Caco-2 (cell line): Measurements from ENCODE around the gene PLXNA2. TPM values are rescaled to one million over a fixed set of nuclear protein-coding genes. Genes with fewer than 3 reads are reported as not detected.

Experiments
- BruUV-seq: library from RNA; stranded (reverse); fragments of 400-500 nt; replicated peaks from 2 replicates; lab custom pipeline; 2021; lab: Mats Ljungman, UMichigan
- CTCF ChIA-PET: fragments of 300-600 bp; sonication (Branson Sonifier 250); formaldehyde crosslinking; loops from one replicate; lab custom pipeline; 2022; ENCODE audit warnings: antibody characterized with exemption; lab: Charles Lee
- POLR2A ChIA-PET: fragments of 300-600 bp; sonication (Branson Sonifier 250); formaldehyde crosslinking; loops from one replicate; lab custom pipeline; 2022; ENCODE audit warnings: antibody characterized with exemption; lab: Charles Lee
- DNase-seq, 2 experiments: peaks; one replicate each; pipeline versions ENCODE4 v3.0.0 to v3.0.0-alpha.2; 2020 to 2022
- H3K27me3 ChIP-seq: replicated peaks from 2 replicates; pipeline ENCODE4 v1.6.0; 2011; ENCODE audit warnings: low read length; ENCODE audit not compliant: control insufficient read depth, insufficient read depth
- H3K36me3 ChIP-seq: 2 replicates; pipeline ENCODE4 v1.5.1; 2011; ENCODE audit warnings: low read length; ENCODE audit not compliant: control insufficient read depth, insufficient read depth
- H3K4me1 ChIP-seq: fragments of 250-450 bp; sonication (Bioruptor Pico); 2 replicates; pipeline ENCODE4 v1.5.1; 2020; ENCODE audit warnings: mild to moderate bottlenecking
- H3K4me3 ChIP-seq: 2 replicates; pipeline ENCODE4 v1.5.1; 2011; ENCODE audit warnings: low read depth, mild to moderate bottlenecking, control low read depth, low read length
- H3K9me3 ChIP-seq: fragments of 250-450 bp; sonication (Bioruptor Pico); 2 replicates; pipeline ENCODE4 v1.5.1; 2020; ENCODE audit warnings: mild to moderate bottlenecking, moderate library complexity
- H3K27ac Mint-ChIP-seq: one replicate; pipeline ENCODE4 v1.8.0; 2022; ENCODE audit warnings: mixed read lengths; ENCODE audit not compliant: unreplicated experiment
- H3K27me3 Mint-ChIP-seq: one replicate; pipeline ENCODE4 v1.8.0; 2022; ENCODE audit warnings: mixed read lengths; ENCODE audit not compliant: insufficient read depth, unreplicated experiment
- H3K36me3 Mint-ChIP-seq: one replicate; pipeline ENCODE4 v1.8.0; 2022; ENCODE audit warnings: mild to moderate bottlenecking, mixed read lengths; ENCODE audit not compliant: insufficient read depth, unreplicated experiment
- H3K4me1 Mint-ChIP-seq: one replicate; pipeline ENCODE4 v1.8.0; 2022; ENCODE audit warnings: low read depth, mixed read lengths; ENCODE audit not compliant: unreplicated experiment
- H3K4me3 Mint-ChIP-seq: one replicate; pipeline ENCODE4 v1.8.0; 2022; ENCODE audit warnings: mild to moderate bottlenecking, moderate library complexity, mixed read lengths; ENCODE audit not compliant: unreplicated experiment
- H3K9me3 Mint-ChIP-seq: one replicate; pipeline ENCODE4 v1.8.0; 2022; ENCODE audit warnings: mixed read lengths; ENCODE audit not compliant: unreplicated experiment
- intact Hi-C: fragments of 100-400 bp; cut with micrococcal nuclease; formaldehyde crosslinking; loops from one replicate; pipeline ENCODE4 v1.10.0; 2022; ENCODE audit not compliant: unreplicated experiment
- total RNA-seq: library from RNA; stranded (reverse); gene quantifications from 2 replicates; pipeline ENCODE4 v1.2.3, GENCODE V29; 2022
- TF ChIP-seq, protein P1 (sequence below), 2 experiments: fragments of 200-600 bp in 1 of 2; IDR thresholded peaks; 1 replicate in 1 of 2; 2 replicates in 1 of 2; pipeline versions ENCODE4 v1.5.1 to v1.8.0; 2011 to 2022; ENCODE audit warnings: antibody characterized with exemption in 1 of 2, control low read depth in 1 of 2, inconsistent platforms in 1 of 2, low read depth in 1 of 2, low read length in 1 of 2, mild to moderate bottlenecking in 1 of 2, moderate library complexity in 1 of 2; ENCODE audit not compliant: insufficient read depth in 1 of 2, severe bottlenecking in 1 of 2, unreplicated experiment in 1 of 2

The PLXNA2 gene
- total RNA-seq, 1 experiment from 2014 or later = 3.2 TPM

DNA sequence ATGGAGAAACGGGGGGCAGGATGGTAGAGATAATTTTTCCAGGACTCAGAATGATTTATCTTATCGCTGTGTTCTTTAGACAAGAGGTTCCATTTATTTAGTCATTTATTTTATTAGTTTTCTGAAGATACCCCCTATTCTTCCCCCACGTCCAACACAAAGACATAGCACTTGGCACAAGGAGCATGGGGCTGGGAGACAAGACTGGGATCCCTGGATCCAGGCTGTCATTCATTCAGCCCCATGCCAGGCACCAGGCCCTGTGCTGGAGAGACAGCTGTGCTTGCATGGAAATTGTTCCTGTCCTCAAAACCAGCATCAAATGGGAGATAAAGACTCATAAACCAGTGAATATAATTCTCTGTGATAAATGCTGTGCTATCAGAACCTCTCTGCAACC, 27.1 kb upstream of the PLXNA2 start:
- POLR2A ChIA-PET = no interaction called here
- no TSS peak for BruUV-seq
- TF ChIP-seq, protein P1, sequence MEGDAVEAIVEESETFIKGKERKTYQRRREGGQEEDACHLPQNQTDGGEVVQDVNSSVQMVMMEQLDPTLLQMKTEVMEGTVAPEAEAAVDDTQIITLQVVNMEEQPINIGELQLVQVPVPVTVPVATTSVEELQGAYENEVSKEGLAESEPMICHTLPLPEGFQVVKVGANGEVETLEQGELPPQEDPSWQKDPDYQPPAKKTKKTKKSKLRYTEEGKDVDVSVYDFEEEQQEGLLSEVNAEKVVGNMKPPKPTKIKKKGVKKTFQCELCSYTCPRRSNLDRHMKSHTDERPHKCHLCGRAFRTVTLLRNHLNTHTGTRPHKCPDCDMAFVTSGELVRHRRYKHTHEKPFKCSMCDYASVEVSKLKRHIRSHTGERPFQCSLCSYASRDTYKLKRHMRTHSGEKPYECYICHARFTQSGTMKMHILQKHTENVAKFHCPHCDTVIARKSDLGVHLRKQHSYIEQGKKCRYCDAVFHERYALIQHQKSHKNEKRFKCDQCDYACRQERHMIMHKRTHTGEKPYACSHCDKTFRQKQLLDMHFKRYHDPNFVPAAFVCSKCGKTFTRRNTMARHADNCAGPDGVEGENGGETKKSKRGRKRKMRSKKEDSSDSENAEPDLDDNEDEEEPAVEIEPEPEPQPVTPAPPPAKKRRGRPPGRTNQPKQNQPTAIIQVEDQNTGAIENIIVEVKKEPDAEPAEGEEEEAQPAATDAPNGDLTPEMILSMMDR (IDR thresholded peaks at IDR 0.05; ENCODE audit: insufficient read depth in 1 of 2, low read depth in 1 of 2, low read length in 1 of 2, severe bottlenecking in 1 of 2, unreplicated experiment in 1 of 2) = no peak
- Mint-ChIP-seq H3K27ac (no peak overlapping the region), H3K4me1 (no peaks in the 10 kb centered on the region), H3K27me3 (peaks cover 40% of the 10 kb centered on the region), H3K9me3 (no peaks in the 10 kb centered on the region), H3K36me3 (no peaks in the 10 kb centered on the region), H3K4me3 (no peak overlapping the region)
- no peaks in the 10 kb centered on the region for H3K9me3 ChIP-seq
- intact Hi-C loops = loop anchor here (10.0 kb wide), 1 partner anchor 204 kb away; no protein-coding TSS in a partner anchor
- CTCF ChIA-PET = no interaction called here
- DNase-seq = no peak
- no peaks in the 10 kb centered on the region for H3K4me1 ChIP-seq
- H3K4me3 ChIP-seq = no peak overlapping the region
- peaks cover 2% of the 10 kb centered on the region for H3K27me3 ChIP-seq
- no peaks in the 10 kb centered on the region for H3K36me3 ChIP-seq

DNA sequence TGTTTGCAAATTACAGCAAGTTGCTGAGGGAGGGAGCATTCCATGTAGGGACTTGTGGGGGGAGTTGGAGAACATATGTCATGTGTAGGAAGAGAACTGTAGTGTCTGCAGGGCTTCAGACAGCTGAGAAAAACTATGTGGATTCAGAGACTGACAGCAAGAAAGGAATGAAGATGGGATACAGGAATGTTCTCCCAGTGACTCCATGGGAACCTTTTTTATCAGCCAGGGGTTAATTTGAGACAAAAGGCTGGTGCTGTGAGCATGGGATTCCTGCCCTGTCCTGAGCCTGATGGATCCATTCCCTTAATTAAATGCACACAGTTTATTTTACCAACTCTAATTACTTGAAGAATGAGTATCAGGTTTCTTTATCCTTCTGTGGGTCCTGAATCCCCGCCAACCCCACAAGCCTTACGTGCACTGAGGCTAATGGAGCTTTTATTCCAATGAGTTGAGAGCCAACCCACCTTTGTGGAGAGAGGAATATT, 26.5 kb upstream of the PLXNA2 start:
- Histone ChIP-seq H3K4me1 (no peaks in the 10 kb centered on the region), H3K9me3 (no peaks in the 10 kb centered on the region), H3K36me3 (no peaks in the 10 kb centered on the region), H3K27me3 (peaks cover 2% of the 10 kb centered on the region), H3K4me3 (no peak overlapping the region)
- POLR2A ChIA-PET = no interaction called here
- intact Hi-C loops = loop anchor here (10.0 kb wide), 1 partner anchor 204 kb away; no protein-coding TSS in a partner anchor
- no TSS peak for BruUV-seq
- Mint-ChIP-seq H3K4me1 (no peaks in the 10 kb centered on the region), H3K4me3 (no peak overlapping the region), H3K27me3 (peaks cover 34% of the 10 kb centered on the region), H3K27ac (no peak overlapping the region), H3K9me3 (no peaks in the 10 kb centered on the region), H3K36me3 (no peaks in the 10 kb centered on the region)
- TF ChIP-seq, protein P1 (IDR thresholded peaks at IDR 0.05; ENCODE audit: insufficient read depth in 1 of 2, low read depth in 1 of 2, low read length in 1 of 2, severe bottlenecking in 1 of 2, unreplicated experiment in 1 of 2) = no peak
- CTCF ChIA-PET = no interaction called here
- DNase-seq = no peak

GRCh38 chr1:208269338-208269666, 25.1 kb upstream of the PLXNA2 start:
- ChIA-PET POLR2A (no interaction called here), CTCF (interaction anchor here (0.6 kb wide), 1 partner anchor 412 kb away, joined by 5 read pairs; no protein-coding TSS in a partner anchor)
- H3K9me3 ChIP-seq = no peaks in the 10 kb centered on the region
- peaks cover 2% of the 10 kb centered on the region for H3K27me3 ChIP-seq
- H3K4me3 Mint-ChIP-seq = no peak overlapping the region
- DNase-seq = no peak
- peaks cover 32% of the 10 kb centered on the region for H3K27me3 Mint-ChIP-seq
- H3K9me3 Mint-ChIP-seq = no peaks in the 10 kb centered on the region
- H3K4me3 ChIP-seq = no peak overlapping the region
- no peaks in the 10 kb centered on the region for H3K36me3 ChIP-seq
- H3K4me1 ChIP-seq = no peaks in the 10 kb centered on the region
- intact Hi-C loops = no loop called here
- BruUV-seq = no TSS peak
- no peaks in the 10 kb centered on the region for H3K36me3 Mint-ChIP-seq
- TF ChIP-seq, protein P1 (IDR thresholded peaks at IDR 0.05; ENCODE audit: insufficient read depth in 1 of 2, low read depth in 1 of 2, low read length in 1 of 2, severe bottlenecking in 1 of 2, unreplicated experiment in 1 of 2) = no peak
- no peaks in the 10 kb centered on the region for H3K4me1 Mint-ChIP-seq
- H3K27ac Mint-ChIP-seq = no peak overlapping the region
